Mammary epithelial cell (primary cell): ENCODE results near the gene RTN4R.
"Not testable (repeated sequence)": the region's sequence is repeated elsewhere in the genome, so short reads cannot be mapped to it uniquely, and the experiment has no call there.

Source experiments
- EZH2 ChIP-seq: IDR thresholded peaks from 2 replicates; pipeline ENCODE4 v1.6.1; 2012; ENCODE audit warnings: low read length, inconsistent platforms, borderline replicate concordance
- TF ChIP-seq, protein P1 (sequence below), 2 donors: IDR thresholded peaks in 1 of 2; conservative IDR thresholded peaks in 1 of 2; 2 replicates each; pipeline ENCODE4 v1.5.1; 2011 to 2012; ENCODE audit warnings: inconsistent platforms in 2 of 2, low read length in 2 of 2, mild to moderate bottlenecking in 2 of 2, control low read depth in 1 of 2, low read depth in 1 of 2; ENCODE audit not compliant: insufficient read depth in 1 of 2; ENCODE audit errors: extremely low read depth in 1 of 2

DNA sequence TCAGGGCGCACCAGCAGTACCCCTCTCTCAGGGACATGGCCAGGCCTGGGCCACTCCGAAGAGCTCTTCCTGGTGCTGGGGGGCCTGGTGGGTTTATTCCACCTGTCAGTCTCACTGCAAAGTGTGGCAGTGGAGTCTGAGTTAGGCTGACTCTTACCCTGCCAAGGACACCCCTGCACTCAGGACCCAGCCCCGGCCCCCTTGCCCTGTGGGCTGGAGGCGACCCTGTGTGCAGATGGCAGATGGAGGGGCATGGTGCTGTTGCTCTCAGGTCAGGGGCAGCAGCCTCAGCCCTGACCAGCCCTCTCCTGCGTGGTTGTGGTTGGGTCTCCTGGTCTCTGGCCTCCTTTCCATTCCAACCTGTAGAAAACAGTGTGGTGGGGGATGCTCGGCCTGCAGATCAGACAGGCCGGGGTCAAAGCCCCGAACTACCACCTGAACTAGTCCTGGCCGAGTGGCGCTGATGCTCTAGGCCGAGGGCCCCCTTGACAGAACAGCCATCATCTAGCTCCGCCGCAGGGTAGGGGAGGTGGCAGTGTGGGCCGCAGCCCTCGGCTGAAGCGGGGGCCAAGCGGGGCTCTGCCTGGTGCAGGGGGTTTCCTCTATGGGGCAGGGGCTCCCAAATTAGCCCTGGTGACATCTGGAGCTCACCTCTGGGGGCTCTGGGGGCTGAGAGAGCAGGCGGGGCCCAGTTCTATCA lies 10.0 kb upstream of the RTN4R start:
- TF ChIP-seq, protein P1, sequence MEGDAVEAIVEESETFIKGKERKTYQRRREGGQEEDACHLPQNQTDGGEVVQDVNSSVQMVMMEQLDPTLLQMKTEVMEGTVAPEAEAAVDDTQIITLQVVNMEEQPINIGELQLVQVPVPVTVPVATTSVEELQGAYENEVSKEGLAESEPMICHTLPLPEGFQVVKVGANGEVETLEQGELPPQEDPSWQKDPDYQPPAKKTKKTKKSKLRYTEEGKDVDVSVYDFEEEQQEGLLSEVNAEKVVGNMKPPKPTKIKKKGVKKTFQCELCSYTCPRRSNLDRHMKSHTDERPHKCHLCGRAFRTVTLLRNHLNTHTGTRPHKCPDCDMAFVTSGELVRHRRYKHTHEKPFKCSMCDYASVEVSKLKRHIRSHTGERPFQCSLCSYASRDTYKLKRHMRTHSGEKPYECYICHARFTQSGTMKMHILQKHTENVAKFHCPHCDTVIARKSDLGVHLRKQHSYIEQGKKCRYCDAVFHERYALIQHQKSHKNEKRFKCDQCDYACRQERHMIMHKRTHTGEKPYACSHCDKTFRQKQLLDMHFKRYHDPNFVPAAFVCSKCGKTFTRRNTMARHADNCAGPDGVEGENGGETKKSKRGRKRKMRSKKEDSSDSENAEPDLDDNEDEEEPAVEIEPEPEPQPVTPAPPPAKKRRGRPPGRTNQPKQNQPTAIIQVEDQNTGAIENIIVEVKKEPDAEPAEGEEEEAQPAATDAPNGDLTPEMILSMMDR (conservative IDR thresholded peaks at IDR 0.05 in 1 of 2, IDR thresholded peaks at IDR 0.05 in 1 of 2; ENCODE audit: extremely low read depth in 1 of 2, insufficient read depth in 1 of 2, low read depth in 1 of 2, low read length in 2 of 2), result not testable (repeated sequence)
- not testable (repeated sequence) for TF ChIP-seq EZH2
